PC-9 (cell line): Measurements from ENCODE around the gene WBP4. TPM values are rescaled to one million over a fixed set of nuclear protein-coding genes. Genes with fewer than 3 reads are reported as not detected.
"Not testable (repeated sequence)": the region's sequence is repeated elsewhere in the genome, so short reads cannot be mapped to it uniquely, and the experiment has no call there.

ENCODE experiments used
- BruUV-seq: library from RNA; stranded (reverse); fragments of 400-500 nt; replicated peaks from 2 replicates; lab custom pipeline; 2021; lab: Mats Ljungman, UMichigan
- CTCF ChIA-PET: fragments of 300-600 bp; sonication (Branson Sonifier 250); formaldehyde crosslinking; loops from one replicate; lab custom pipeline; 2022; ENCODE audit warnings: antibody characterized with exemption; lab: Charles Lee
- POLR2A ChIA-PET: fragments of 300-600 bp; sonication (Branson Sonifier 250); formaldehyde crosslinking; loops from one replicate; lab custom pipeline; 2022; ENCODE audit warnings: antibody characterized with exemption; ENCODE audit not compliant: unreplicated experiment; lab: Charles Lee
- DNase-seq, 2 experiments: peaks; one replicate each; pipeline versions ENCODE4 v3.0.0 to v3.0.0-alpha.2; 2015 to 2022; ENCODE audit warnings: mixed read lengths in 1 of 2
- H2AFZ ChIP-seq: fragments of 200-600 bp; sonication (generic); 2 replicates; pipeline ENCODE4 v1.8.1; 2017; ENCODE audit warnings: antibody characterized with exemption
- H3F3A ChIP-seq: fragments of 200-600 bp; sonication (generic); 2 replicates; pipeline ENCODE4 v1.8.1; 2017; ENCODE audit warnings: antibody characterized with exemption, mild to moderate bottlenecking, low read depth; ENCODE audit not compliant: insufficient read depth
- H3K27ac ChIP-seq: fragments of 200-600 bp; sonication (generic); 2 replicates; pipeline ENCODE4 v1.6.1; 2016; ENCODE audit warnings: mixed run types
- H3K27me3 ChIP-seq: fragments of 200-600 bp; sonication (generic); 2 replicates; pipeline ENCODE4 v1.6.1; 2016; ENCODE audit warnings: low read depth, mixed run types; ENCODE audit not compliant: insufficient read depth
- H3K36me3 ChIP-seq: fragments of 200-600 bp; sonication (generic); 2 replicates; pipeline ENCODE4 v1.6.1; 2016; ENCODE audit warnings: low read depth, mixed run types
- H3K4me1 ChIP-seq: fragments of 200-600 bp; sonication (generic); replicated peaks from 2 replicates; pipeline ENCODE4 v1.6.1; 2016; ENCODE audit warnings: mixed run types; ENCODE audit not compliant: insufficient read depth
- H3K4me2 ChIP-seq: fragments of 200-600 bp; sonication (generic); 2 replicates; pipeline ENCODE4 v1.6.1; 2017; ENCODE audit warnings: mixed run types
- H3K4me3 ChIP-seq: fragments of 200-600 bp; sonication (generic); 2 replicates; pipeline ENCODE4 v1.6.1; 2016; ENCODE audit warnings: mixed run types
- H3K79me2 ChIP-seq: fragments of 200-600 bp; sonication (generic); 2 replicates; pipeline ENCODE4 v1.6.1; 2017; ENCODE audit warnings: low read depth, mixed run types
- H3K9me2 ChIP-seq: fragments of 200-600 bp; sonication (generic); 2 replicates; pipeline ENCODE4 v1.8.1; 2017; ENCODE audit warnings: mild to moderate bottlenecking; ENCODE audit not compliant: insufficient read depth
- H3K9me3 ChIP-seq: fragments of 200-600 bp; sonication (generic); 2 replicates; pipeline ENCODE4 v1.8.1; 2016; ENCODE audit warnings: low read depth; ENCODE audit not compliant: insufficient read depth
- H4K20me1 ChIP-seq: fragments of 200-600 bp; sonication (generic); 2 replicates; pipeline ENCODE4 v1.8.1; 2017; ENCODE audit not compliant: insufficient read depth
- CTCF ChIP-seq: fragments of 200-600 bp; sonication (generic); conservative IDR thresholded peaks from 2 replicates; pipeline ENCODE4 v1.6.1; 2017; ENCODE audit warnings: mixed run types, antibody characterized with exemption, mild to moderate bottlenecking, moderate library complexity
- EZH2 ChIP-seq: fragments of 200-600 bp; sonication (generic); IDR thresholded peaks from 2 replicates; pipeline ENCODE4 v1.8.0; 2017; ENCODE audit warnings: antibody characterized with exemption, low read depth
- intact Hi-C: fragments of 100-400 bp; cut with micrococcal nuclease; formaldehyde crosslinking; loops from one replicate; pipeline ENCODE4 v1.10.0; 2022; ENCODE audit not compliant: unreplicated experiment
- total RNA-seq: library from RNA; stranded (reverse); gene quantifications from 2 replicates; pipeline ENCODE4 v1.2.3, GENCODE V29; 2021

The WBP4 gene
- total RNA-seq, 1 experiment from 2014 or later, result 6.3 TPM

GRCh38 chr13:41034881-41035280 is 26.4 kb upstream of the WBP4 start:
- Histone ChIP-seq H3K4me2 (no peak overlapping the region), H3K27me3 (no peaks in the 10 kb centered on the region), H3K79me2 (peaks cover 12% of the 10 kb centered on the region), H3K36me3 (no peaks in the 10 kb centered on the region), H4K20me1 (no peaks in the 10 kb centered on the region), H3K4me3 (no peak overlapping the region), H3K4me1 (no peaks in the 10 kb centered on the region), H3K9me2 (no peaks in the 10 kb centered on the region), H3F3A (no peaks in the 10 kb centered on the region), H3K27ac (no peak overlapping the region), H3K9me3 (no peaks in the 10 kb centered on the region), H2AFZ (no peak overlapping the region)
- no peak for DNase-seq
- CTCF ChIA-PET, result no interaction called here
- POLR2A ChIA-PET, result no interaction called here
- TF ChIP-seq CTCF (no peak), EZH2 (no peak)
- BruUV-seq, result no TSS peak
- intact Hi-C loops, result no loop called here

- DNase-seq, POLR2A ChIA-PET, CTCF ChIA-PET: not testable (repeated sequence)
Measured at GRCh38 chr13:41036557-41036956, 24.8 kb upstream of the WBP4 start.

GRCh38 chr13:41039746-41040145 is 21.6 kb upstream of the WBP4 start:
- no peak overlapping the region for H3K4me2 ChIP-seq
- no peak overlapping the region for H3K27ac ChIP-seq
- no peaks in the 10 kb centered on the region for H3K36me3 ChIP-seq
- TF ChIP-seq CTCF (no peak), EZH2 (no peak)
- ChIA-PET CTCF (no interaction called here), POLR2A (no interaction called here)
- no peak overlapping the region for H3K4me3 ChIP-seq
- H3K4me1 ChIP-seq, result no peaks in the 10 kb centered on the region
- H2AFZ ChIP-seq, result no peak overlapping the region
- H3K79me2 ChIP-seq, result peaks cover 12% of the 10 kb centered on the region
- no peaks in the 10 kb centered on the region for H3F3A ChIP-seq
- no TSS peak for BruUV-seq
- DNase-seq, result no peak
- H4K20me1 ChIP-seq, result no peaks in the 10 kb centered on the region
- no peaks in the 10 kb centered on the region for H3K9me3 ChIP-seq
- H3K9me2 ChIP-seq, result no peaks in the 10 kb centered on the region
- no peaks in the 10 kb centered on the region for H3K27me3 ChIP-seq
- intact Hi-C loops, result no loop called here

More at GRCh38 chr13:41036557-41036956, 24.8 kb upstream of the WBP4 start:
- H3K27me3 ChIP-seq, intact Hi-C loops, H2AFZ ChIP-seq, H3K9me2 ChIP-seq, H3K9me3 ChIP-seq, BruUV-seq, H3K4me3 ChIP-seq, H3F3A ChIP-seq, H4K20me1 ChIP-seq, H3K27ac ChIP-seq, H3K36me3 ChIP-seq, H3K4me2 ChIP-seq, H3K4me1 ChIP-seq: not testable (repeated sequence)
- peaks cover 12% of the 10 kb centered on the region for H3K79me2 ChIP-seq
